HEK293T (cell line): ENCODE data around the gene MAP2K1.

ENCODE experiments used
- ARNT ChIP-seq: fragments of 450-650 bp; IDR thresholded peaks from 2 replicates; pipeline ENCODE4 v1.6.1; 2017; ENCODE audit warnings: mild to moderate bottlenecking
- CTBP1 ChIP-seq: fragments of 450-650 bp; IDR thresholded peaks from 2 replicates; pipeline ENCODE4 v1.6.1; 2016; ENCODE audit warnings: borderline replicate concordance
- FOXK2 ChIP-seq: fragments of 450-650 bp; IDR thresholded peaks from 2 replicates; pipeline ENCODE4 v1.6.1; 2016; ENCODE audit warnings: mild to moderate bottlenecking
- FOXM1 ChIP-seq: fragments of 450-650 bp; IDR thresholded peaks from 2 replicates; pipeline ENCODE4 v1.6.1; 2017; ENCODE audit warnings: mild to moderate bottlenecking, borderline replicate concordance
- HDGF ChIP-seq: fragments of 450-650 bp; IDR thresholded peaks from 2 replicates; pipeline ENCODE4 v1.6.1; 2017; ENCODE audit warnings: antibody characterized with exemption, borderline replicate concordance
- LEF1 ChIP-seq: fragments of 450-650 bp; IDR thresholded peaks from 2 replicates; pipeline ENCODE4 v1.6.1; 2017; ENCODE audit warnings: mild to moderate bottlenecking, borderline replicate concordance
- NFRKB ChIP-seq: fragments of 450-650 bp; IDR thresholded peaks from 2 replicates; pipeline ENCODE4 v1.6.1; 2016; ENCODE audit warnings: mild to moderate bottlenecking, moderate library complexity
- PKNOX1 ChIP-seq: fragments of 450-650 bp; IDR thresholded peaks from 2 replicates; pipeline ENCODE4 v1.6.1; 2016
- SP1 ChIP-seq: fragments of 450-650 bp; IDR thresholded peaks from 2 replicates; pipeline ENCODE4 v1.6.1; 2017
- SUZ12 ChIP-seq: fragments of 450-650 bp; IDR thresholded peaks from 2 replicates; pipeline ENCODE4 v1.6.1; 2016; ENCODE audit warnings: mild to moderate bottlenecking
- TARDBP ChIP-seq: fragments of 450-650 bp; IDR thresholded peaks from 2 replicates; pipeline ENCODE4 v1.6.1; 2016

GRCh38 chr15:66504563-66505429, 118.1 kb downstream of the MAP2K1 start, which contains the start of the genes RPL4 and ZWILCH:
- TF ChIP-seq PKNOX1 (peak; percentile 60; the same call in 1 of the 2 replicates), SP1 (peak; percentile 78; the same call in 1 of the 2 replicates), HDGF (no peak), LEF1 (0 out of 2 replicates have a peak, but pooled peaks have one; percentile 20), FOXK2 (peak; percentile 73; the same call in 1 of the 2 replicates), ARNT (peak; percentile 35; the same call in 1 of the 2 replicates), TARDBP (peak; percentile 68; the same call in 1 of the 2 replicates), NFRKB (peak; percentile 99), FOXM1 (no peak; the same call in 1 of the 2 replicates), SUZ12 (no peak), CTBP1 (peak; percentile 48; the same call in 1 of the 2 replicates)
